ENCODE data around the gene EFS.
A peak's percentile ranks its signal among the peaks of the same experiment; 100 is the strongest.

EFS gene

DNA sequence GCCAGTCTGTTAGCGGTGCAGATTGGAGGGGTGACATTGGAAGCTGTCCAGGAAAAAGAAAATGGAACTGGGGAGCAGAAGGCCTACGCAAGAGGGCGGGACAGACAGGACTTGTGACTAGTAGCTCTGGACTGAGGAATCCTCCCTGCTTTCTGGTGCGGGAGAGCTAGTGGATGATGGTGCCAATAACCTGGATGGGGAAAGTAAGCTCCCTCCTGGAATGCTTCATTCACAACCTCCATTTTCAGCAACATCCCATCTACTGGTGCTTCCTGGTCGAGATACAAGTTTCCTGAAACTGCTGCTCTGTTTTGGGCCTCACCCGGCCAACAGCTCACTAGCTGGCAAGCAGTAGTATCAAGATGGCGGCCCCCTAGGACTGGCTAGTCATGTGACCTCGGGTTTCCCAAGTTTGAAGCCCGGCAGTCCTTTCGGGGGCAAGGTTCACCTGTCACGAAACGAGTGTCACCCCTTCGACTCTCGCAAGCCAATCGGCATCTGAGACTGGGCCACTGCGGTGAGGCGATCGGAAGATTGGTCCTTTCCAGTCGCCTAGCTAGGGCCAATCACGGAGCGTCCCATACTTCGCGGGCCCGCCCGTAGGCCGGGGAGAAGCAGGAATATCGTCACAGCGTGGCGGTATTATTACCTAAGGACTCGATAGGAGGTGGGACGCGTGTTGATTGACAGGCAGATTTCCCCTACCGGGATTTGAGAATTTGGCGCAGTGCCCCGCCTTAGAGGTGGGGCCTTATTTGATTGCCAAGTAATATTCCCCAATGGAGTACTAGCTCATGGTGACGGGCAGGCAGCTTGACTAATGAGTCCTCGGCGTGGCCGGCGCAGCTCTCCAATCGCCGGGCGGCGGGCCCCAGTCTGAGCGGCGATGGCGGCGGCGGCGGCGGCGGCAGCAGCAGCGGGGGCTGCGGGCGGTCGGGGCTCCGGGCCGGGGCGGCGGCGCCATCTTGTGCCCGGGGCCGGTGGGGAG lies 44.1 kb downstream of the EFS start, which contains the start of gene PABPN1:
Gene PABPN1 (plus strand): TSS at position 874 of the 988 bp plus-strand sequence. CDS start 13 bp downstream, at position 887.
- no peaks in the 10 kb centered on the region for H3K27me3 ChIP-seq (replicated peaks; ENCODE audit: insufficient read depth, low read length)
- H3K9ac ChIP-seq (ENCODE audit: low read length): peak within 1 kb of the TSS; percentile 74
- H3K36me3 ChIP-seq (replicated peaks; ENCODE audit: insufficient read depth, low read length): no peaks in the 10 kb centered on the region
- no peaks in the 10 kb centered on the region for H4K20me1 ChIP-seq (ENCODE audit: insufficient read depth, low read length)
- H3K79me2 ChIP-seq (ENCODE audit: low read length): peaks cover 18% of the 10 kb centered on the region
- H3K9me3 ChIP-seq (replicated peaks; ENCODE audit: insufficient read depth, low read length): no peaks in the 10 kb centered on the region
- H3F3A ChIP-seq (ENCODE audit: insufficient read depth, low read length): no peaks in the 10 kb centered on the region
- TF ChIP-seq, protein P1, sequence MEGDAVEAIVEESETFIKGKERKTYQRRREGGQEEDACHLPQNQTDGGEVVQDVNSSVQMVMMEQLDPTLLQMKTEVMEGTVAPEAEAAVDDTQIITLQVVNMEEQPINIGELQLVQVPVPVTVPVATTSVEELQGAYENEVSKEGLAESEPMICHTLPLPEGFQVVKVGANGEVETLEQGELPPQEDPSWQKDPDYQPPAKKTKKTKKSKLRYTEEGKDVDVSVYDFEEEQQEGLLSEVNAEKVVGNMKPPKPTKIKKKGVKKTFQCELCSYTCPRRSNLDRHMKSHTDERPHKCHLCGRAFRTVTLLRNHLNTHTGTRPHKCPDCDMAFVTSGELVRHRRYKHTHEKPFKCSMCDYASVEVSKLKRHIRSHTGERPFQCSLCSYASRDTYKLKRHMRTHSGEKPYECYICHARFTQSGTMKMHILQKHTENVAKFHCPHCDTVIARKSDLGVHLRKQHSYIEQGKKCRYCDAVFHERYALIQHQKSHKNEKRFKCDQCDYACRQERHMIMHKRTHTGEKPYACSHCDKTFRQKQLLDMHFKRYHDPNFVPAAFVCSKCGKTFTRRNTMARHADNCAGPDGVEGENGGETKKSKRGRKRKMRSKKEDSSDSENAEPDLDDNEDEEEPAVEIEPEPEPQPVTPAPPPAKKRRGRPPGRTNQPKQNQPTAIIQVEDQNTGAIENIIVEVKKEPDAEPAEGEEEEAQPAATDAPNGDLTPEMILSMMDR (IDR thresholded peaks at IDR 0.05; ENCODE audit: low read length): no peak
- TF ChIP-seq EZH2phosphoT487 (IDR thresholded peaks at IDR 0.05; ENCODE audit: low read length): no peak
- TF ChIP-seq EZH2 (optimal IDR thresholded peaks at IDR 0.05; ENCODE audit: low read depth, low read length): no peak
- H3K4me2 ChIP-seq (ENCODE audit: low read depth, low read length): peak within 1 kb of the TSS; percentile 86
- peak within 1 kb of the TSS; percentile 86 for H3K27ac ChIP-seq (ENCODE audit: low read length)
- H3K4me1 ChIP-seq (ENCODE audit: low read length): no peaks in the 10 kb centered on the region
- H2AFZ ChIP-seq (ENCODE audit: low read length): peak within 1 kb of the TSS; percentile 50
- peak; percentile 96 for DNase-seq
- H3K9me2 ChIP-seq (replicated peaks; ENCODE audit: insufficient read depth, low read length): no peaks in the 10 kb centered on the region
- peak within 1 kb of the TSS; percentile 76 for H3K4me3 ChIP-seq (ENCODE audit: low read length)

DNA sequence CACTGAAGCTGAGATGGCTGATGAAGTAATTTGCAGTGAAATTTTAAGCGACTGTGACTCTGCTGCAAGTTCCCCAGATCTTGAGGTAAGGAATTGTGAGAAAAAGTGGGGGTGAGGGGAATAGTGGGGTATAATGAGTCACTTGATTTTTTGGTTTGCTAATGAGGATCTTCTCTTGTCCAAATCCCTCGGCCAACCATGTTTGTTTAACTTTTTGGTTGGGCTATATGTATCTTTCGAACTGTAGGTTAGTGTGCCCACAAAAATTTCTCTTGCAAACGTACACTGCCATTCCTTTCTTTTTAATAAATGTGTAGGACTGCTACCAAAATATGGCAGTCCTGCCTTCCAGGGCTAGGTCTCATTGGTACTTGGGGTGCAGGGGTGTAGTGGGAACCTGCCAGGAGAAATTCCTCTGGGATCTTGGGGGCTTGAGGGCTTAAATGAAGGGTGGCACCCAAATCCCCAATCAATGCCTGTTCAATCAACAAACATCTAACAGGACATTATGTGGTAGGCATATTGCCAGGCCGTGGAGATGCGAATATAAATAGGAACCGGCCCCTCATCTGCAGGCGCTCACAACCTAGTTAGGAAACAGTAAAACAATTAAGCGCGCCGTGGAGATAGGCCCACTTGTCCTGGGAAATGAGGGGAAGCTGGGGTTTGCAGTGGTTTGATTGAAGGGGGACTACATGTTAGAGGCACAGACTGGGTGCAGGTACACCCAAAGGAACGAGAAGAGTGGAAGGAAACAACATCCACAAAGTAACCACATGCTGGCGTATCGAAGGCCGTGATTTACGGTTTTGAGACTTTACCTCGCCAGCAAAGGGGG lies 45.0 kb downstream of the EFS start:
- Histone ChIP-seq H4K20me1 (ENCODE audit: insufficient read depth, low read length) (no peaks in the 10 kb centered on the region), H3K4me1 (ENCODE audit: low read length) (no peaks in the 10 kb centered on the region), H3F3A (ENCODE audit: insufficient read depth, low read length) (no peaks in the 10 kb centered on the region), H3K27me3 (replicated peaks; ENCODE audit: insufficient read depth, low read length) (no peaks in the 10 kb centered on the region), H3K27ac (ENCODE audit: low read length) (peak overlapping the region; percentile 86), H3K36me3 (replicated peaks; ENCODE audit: insufficient read depth, low read length) (no peaks in the 10 kb centered on the region), H3K79me2 (ENCODE audit: low read length) (peaks cover 18% of the 10 kb centered on the region), H3K9ac (ENCODE audit: low read length) (peak overlapping the region; percentile 24; the same call in 1 of the 2 replicates), H3K9me2 (replicated peaks; ENCODE audit: insufficient read depth, low read length) (no peaks in the 10 kb centered on the region), H2AFZ (ENCODE audit: low read length) (peak overlapping the region; percentile 50), H3K4me3 (ENCODE audit: low read length) (peak overlapping the region; percentile 63), H3K4me2 (ENCODE audit: low read depth, low read length) (peak overlapping the region; percentile 48), H3K9me3 (replicated peaks; ENCODE audit: insufficient read depth, low read length) (no peaks in the 10 kb centered on the region)
- TF ChIP-seq, protein P1 (IDR thresholded peaks at IDR 0.05; ENCODE audit: low read length): no peak
- TF ChIP-seq EZH2 (optimal IDR thresholded peaks at IDR 0.05; ENCODE audit: low read depth, low read length) (no peak), EZH2phosphoT487 (IDR thresholded peaks at IDR 0.05; ENCODE audit: low read length) (no peak)
- DNase-seq: no peak

DNA sequence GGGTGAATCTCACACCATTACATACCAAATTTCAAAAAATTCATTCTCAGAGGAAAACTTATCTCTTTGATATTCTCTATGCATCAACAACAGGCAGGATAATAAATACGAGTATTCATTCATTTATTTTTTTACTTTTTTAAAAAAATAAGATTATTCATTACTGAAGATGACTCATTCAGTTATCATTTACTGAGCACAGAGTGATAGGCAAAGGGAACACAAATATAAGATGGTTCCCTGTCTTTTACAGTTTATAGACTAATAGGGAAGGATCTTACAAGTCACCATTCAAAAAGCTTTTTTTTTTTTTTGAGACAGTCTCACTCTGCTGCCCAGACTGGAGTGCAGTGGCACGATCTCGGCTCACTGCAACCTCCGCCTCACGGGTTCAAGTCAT lies 48.7 kb downstream of the EFS start:
- DNase-seq: no peak
- H3K4me3 ChIP-seq (ENCODE audit: low read length): no peak overlapping the region
- H4K20me1 ChIP-seq (ENCODE audit: insufficient read depth, low read length): no peaks in the 10 kb centered on the region
- no peak overlapping the region for H3K27ac ChIP-seq (ENCODE audit: low read length)
- no peaks in the 10 kb centered on the region for H3K9me3 ChIP-seq (replicated peaks; ENCODE audit: insufficient read depth, low read length)
- H3K9me2 ChIP-seq (replicated peaks; ENCODE audit: insufficient read depth, low read length): no peaks in the 10 kb centered on the region
- H3K27me3 ChIP-seq (replicated peaks; ENCODE audit: insufficient read depth, low read length): no peaks in the 10 kb centered on the region
- H2AFZ ChIP-seq (ENCODE audit: low read length): no peak overlapping the region
- H3K4me2 ChIP-seq (ENCODE audit: low read depth, low read length): no peak overlapping the region
- no peak overlapping the region for H3K9ac ChIP-seq (ENCODE audit: low read length)
- H3K36me3 ChIP-seq (replicated peaks; ENCODE audit: insufficient read depth, low read length): no peaks in the 10 kb centered on the region
- no peaks in the 10 kb centered on the region for H3F3A ChIP-seq (ENCODE audit: insufficient read depth, low read length)
- no peaks in the 10 kb centered on the region for H3K4me1 ChIP-seq (ENCODE audit: low read length)
- TF ChIP-seq, protein P1 (IDR thresholded peaks at IDR 0.05; ENCODE audit: low read length): no peak
- TF ChIP-seq EZH2phosphoT487 (IDR thresholded peaks at IDR 0.05; ENCODE audit: low read length) (no peak), EZH2 (optimal IDR thresholded peaks at IDR 0.05; ENCODE audit: low read depth, low read length) (no peak)
- H3K79me2 ChIP-seq (ENCODE audit: low read length): no peaks in the 10 kb centered on the region

All from MM.1S (cell line).